ENCODE measurements around the gene HSD11B2.
A peak's percentile ranks its signal among the peaks of the same experiment; 100 is the strongest.

HSD11B2 gene

DNA sequence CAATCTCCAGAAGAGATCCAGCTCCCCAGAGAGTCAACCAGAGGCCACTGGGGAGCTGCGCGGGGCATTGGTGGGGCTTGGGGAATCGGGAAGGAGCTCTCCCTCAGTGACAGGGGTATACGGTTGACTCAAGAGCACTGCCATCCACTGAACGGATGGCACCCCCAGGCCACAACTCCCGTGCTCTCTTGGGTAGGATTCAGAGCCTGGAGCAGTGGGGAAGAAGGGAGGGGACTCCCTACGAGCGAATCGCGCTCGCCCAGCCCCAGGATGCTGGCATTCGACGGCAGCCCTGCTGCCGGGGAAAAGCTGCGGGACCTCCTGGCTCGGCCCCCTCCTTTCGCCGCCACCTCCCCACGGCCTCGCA, 37.1 kb upstream of the HSD11B2 start:
- DNase-seq (ENCODE audit: low read depth): no peak
- TF ChIP-seq, protein P1, sequence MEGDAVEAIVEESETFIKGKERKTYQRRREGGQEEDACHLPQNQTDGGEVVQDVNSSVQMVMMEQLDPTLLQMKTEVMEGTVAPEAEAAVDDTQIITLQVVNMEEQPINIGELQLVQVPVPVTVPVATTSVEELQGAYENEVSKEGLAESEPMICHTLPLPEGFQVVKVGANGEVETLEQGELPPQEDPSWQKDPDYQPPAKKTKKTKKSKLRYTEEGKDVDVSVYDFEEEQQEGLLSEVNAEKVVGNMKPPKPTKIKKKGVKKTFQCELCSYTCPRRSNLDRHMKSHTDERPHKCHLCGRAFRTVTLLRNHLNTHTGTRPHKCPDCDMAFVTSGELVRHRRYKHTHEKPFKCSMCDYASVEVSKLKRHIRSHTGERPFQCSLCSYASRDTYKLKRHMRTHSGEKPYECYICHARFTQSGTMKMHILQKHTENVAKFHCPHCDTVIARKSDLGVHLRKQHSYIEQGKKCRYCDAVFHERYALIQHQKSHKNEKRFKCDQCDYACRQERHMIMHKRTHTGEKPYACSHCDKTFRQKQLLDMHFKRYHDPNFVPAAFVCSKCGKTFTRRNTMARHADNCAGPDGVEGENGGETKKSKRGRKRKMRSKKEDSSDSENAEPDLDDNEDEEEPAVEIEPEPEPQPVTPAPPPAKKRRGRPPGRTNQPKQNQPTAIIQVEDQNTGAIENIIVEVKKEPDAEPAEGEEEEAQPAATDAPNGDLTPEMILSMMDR (conservative IDR thresholded peaks at IDR 0.05; ENCODE audit: low read depth, low read length): no peak
- no peak overlapping the region for H3K4me3 ChIP-seq (ENCODE audit: low read depth, low read length)

DNA sequence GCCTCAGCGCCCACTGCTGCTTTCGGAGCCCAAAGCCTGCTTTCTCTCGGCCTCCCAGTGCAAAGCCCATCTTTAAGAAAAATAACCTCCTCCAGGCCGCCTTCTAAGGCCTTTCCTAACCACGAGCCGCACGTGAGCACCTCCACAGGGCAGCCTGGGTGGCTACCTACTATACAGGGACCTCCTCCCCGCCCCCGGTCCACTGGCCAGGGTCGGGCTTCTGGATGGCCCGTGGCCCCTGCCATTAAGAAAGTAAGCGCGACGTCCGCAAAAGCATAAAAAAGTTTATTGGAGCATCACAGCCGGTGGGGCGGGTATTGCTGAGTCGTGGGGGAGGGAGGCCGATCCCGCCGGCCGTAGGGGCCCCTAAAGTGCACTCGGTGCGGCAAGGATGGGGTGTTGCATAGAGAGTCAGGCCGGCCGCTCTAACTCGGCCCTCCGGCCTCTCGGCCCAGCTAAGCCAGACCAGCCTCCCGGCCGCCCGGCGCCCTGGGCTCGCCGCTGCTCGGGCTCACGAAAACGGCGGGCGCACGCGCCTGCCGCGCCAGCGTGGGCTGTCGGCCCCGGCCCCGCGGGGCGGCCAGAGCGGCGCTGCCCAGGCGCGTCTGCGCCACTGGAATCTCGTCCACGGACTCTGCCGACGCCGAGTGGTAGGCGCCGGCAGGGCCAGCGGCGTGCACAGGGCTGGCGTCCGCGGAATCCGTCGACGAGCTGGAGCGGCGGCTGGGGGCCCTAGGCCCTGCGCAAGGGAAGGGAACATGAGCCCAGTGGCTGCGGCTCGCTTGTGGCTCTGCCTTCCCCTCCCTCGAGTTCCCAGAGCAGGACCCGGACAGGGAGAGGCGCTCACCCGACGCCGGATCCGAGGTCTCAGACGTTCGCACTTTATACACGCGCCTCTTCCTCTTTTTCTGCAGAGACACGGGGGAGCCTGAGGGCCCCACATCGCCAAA, 36.5 kb upstream of the HSD11B2 start:
- TF ChIP-seq, protein P1 (conservative IDR thresholded peaks at IDR 0.05; ENCODE audit: low read depth, low read length): no peak
- peak overlapping the region; percentile 4 for H3K4me3 ChIP-seq (ENCODE audit: low read depth, low read length)
- no peak for DNase-seq (ENCODE audit: low read depth)

DNA sequence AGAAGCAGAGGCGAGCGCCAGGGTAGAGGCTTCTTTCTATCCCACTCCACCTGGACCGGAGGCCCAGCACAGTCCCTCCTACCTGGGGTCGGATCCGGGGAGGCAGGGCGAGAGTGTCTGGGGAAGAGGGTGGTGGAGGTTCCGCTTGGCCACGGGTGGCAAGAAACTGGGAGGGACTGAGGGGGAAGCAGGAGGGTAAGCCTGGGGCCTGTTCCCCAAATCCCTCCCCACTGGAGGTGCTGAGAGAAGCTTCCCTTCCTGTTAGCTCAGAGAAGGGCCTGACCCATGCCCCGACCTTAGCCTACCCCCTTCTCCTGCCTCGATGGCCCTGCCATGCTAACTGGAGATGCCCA, 35.8 kb upstream of the HSD11B2 start:
- TF ChIP-seq, protein P1 (conservative IDR thresholded peaks at IDR 0.05; ENCODE audit: low read depth, low read length): no peak
- DNase-seq (ENCODE audit: low read depth): no peak
- no peak overlapping the region for H3K4me3 ChIP-seq (ENCODE audit: low read depth, low read length)

DNA sequence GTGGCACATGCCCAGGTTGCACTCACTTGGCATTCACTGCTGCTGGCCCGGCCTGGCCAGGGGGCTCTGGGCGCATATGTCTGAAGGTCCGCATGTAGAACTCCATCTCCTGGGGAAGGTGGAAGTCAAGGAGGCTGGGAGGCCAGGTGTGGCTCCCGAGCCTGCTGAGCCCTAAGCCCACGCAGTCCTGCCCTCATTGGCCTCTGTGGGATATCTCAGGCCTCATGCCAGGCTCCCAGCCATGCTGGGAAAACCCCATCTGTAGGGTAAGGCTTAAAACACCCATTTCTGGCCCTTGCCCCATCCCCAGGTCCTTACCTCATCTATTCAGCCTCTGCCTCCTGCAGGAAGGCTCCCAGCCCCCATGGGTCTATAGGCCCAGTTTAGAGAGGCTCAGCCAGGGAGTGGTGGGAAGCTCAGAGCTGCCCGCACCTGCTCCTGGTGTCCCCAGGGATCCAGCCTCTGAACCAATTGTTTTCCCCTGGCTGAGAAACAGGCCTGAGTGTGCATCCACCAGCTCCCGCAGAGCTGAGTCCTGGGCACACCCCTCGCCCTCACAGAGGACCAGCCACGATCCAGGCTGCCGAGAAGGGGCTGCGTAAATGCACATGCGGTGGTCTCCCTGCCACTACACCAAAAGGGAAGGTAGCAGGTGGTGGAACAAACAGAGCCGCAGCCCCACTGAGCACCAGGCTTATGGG, 35.3 kb upstream of the HSD11B2 start:
- TF ChIP-seq, protein P1 (conservative IDR thresholded peaks at IDR 0.05; ENCODE audit: low read depth, low read length): no peak
- no peak overlapping the region for H3K4me3 ChIP-seq (ENCODE audit: low read depth, low read length)
- DNase-seq (ENCODE audit: low read depth): no peak

DNA sequence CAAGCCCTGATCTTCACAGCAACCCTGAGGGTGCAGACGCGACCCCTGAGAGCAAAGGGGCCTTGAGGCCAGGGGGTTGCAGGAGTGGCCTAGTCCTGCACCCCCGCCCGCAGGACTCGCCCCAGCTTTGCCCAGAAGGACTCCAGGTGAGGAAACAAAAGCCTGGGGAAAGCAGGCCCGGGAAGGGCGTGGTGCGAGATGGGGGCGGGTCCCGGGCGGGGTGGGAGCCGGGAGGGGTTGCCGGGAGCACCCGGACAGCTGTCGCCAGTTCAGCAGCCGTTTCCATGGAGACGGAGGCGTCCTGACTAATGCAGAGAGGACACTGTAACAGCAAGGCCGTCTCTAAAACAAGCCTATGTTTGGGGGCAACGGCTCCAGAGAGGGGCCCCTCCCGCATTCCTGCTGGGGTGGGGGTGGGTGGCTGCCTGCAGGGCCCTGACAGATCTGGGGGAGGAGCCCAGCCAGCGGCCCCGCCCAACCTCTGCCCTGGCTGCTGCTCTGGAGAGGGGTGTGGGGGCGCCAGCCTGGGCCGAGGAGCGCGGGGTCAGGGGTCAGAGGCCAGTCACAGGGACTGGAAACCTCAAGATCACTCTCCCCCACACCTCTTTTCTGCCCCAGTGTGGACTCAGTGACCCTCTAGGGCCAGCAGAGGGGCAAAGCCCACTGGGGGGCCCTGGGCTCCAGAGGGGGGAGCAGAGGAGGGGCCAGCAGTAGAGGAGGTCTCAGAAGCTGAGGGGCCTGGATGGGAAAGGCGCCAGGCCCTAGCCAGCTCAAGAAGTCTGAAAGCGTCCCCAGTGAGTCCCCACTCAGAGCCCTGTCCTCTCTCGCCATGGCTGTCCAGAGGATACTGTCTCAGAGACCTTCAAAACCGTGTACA, 34.5 kb upstream of the HSD11B2 start:
- DNase-seq (ENCODE audit: low read depth): peak; percentile 58
- TF ChIP-seq, protein P1 (conservative IDR thresholded peaks at IDR 0.05; ENCODE audit: low read depth, low read length): no peak
- H3K4me3 ChIP-seq (ENCODE audit: low read depth, low read length): no peak overlapping the region

DNA sequence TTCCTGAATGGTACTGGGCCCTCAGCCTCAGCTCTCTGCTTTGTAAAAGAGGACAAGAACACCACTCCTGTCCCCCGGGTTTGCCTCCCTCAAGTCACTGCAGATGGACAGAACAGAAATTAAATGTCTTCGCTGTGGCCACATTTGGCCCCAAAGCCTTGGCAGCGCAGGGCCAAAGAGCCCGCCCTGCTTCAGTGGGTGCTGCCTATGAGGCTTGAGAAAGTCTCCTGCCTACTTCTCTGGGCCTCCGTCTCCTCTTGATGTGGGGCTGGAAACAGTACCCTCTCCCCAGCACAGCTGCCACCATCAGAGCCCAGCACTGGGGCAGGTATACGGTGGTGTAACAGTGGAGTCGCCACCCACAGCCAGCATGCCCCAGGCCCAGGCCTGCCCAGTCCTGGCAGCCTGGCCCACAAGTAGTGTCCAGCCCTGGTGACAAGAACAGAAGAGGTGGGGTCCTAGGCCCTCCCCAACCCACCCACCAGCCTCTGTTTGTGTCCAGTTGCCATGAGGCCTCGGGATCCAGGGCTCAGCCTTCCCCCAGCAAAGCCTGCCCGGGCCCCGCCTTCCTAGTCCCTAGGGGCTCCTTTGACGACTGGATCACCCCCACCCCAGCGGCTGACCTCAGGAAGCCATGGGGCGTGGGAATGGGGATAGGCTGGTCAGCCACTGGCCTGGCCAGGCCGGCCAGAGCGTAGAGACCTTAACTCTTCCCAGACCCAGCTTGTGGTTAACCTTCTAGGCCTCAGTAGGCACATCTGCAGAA, 33.7 kb upstream of the HSD11B2 start:
- DNase-seq (ENCODE audit: low read depth): no peak
- TF ChIP-seq, protein P1 (conservative IDR thresholded peaks at IDR 0.05; ENCODE audit: low read depth, low read length): no peak
- H3K4me3 ChIP-seq (ENCODE audit: low read depth, low read length): no peak overlapping the region

Measured in choroid plexus epithelial cell (primary cell).